PFSK-1 (cell line): ENCODE measurements around the gene MFAP3.

Experiments
- FOXP2 ChIP-seq: optimal IDR thresholded peaks from 2 replicates; pipeline ENCODE3; 2011; ENCODE audit warnings: borderline replicate concordance, control low read depth, inconsistent platforms; ENCODE audit not compliant: insufficient read depth; ENCODE audit errors: extremely low read length, extremely low read depth
- POLR2AphosphoS5 ChIP-seq: IDR thresholded peaks from 2 replicates; pipeline ENCODE4 v1.6.1; 2012; ENCODE audit warnings: low read depth, mild to moderate bottlenecking, control low read depth, low read length, moderate library complexity
- SIN3A ChIP-seq: IDR thresholded peaks from 2 replicates; pipeline ENCODE4 v1.6.1; 2012; ENCODE audit warnings: mild to moderate bottlenecking, low read length, moderate library complexity, borderline replicate concordance; ENCODE audit not compliant: insufficient read depth
- TAF1 ChIP-seq: IDR thresholded peaks from 2 replicates; pipeline ENCODE4 v1.6.1; 2012; ENCODE audit warnings: low read length, control low read depth, borderline replicate concordance; ENCODE audit not compliant: insufficient read depth
- TF ChIP-seq, protein P1 (sequence below), 2 experiments: IDR thresholded peaks; 2 replicates each; pipeline versions ENCODE4 v1.6.1 to v1.8.0; 2011 to 2012; ENCODE audit warnings: low read depth in 2 of 2, low read length in 2 of 2, control low read depth in 1 of 2, inconsistent platforms in 1 of 2, mild to moderate bottlenecking in 1 of 2, moderate library complexity in 1 of 2; ENCODE audit not compliant: insufficient read depth in 1 of 2

DNA sequence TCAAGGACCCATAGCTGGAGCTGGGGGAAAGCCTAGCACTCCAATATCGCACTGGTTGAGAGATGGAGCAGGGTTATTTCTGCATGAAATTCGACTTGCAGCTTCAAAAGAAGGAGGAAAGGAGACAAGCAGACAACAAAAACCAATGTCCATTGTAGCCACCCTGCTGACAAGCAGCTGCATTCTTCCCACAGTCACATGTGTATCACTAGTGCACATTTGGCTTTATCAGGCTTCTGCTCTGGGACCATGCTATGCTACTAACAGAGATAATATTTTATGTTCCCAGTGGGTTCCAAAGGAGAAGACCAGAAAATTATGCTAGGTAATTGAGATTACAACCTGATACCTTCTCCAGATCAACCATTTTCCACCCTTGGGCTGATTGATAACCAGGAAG lies 59.7 kb downstream of the MFAP3 start:
- TF ChIP-seq, protein P1, sequence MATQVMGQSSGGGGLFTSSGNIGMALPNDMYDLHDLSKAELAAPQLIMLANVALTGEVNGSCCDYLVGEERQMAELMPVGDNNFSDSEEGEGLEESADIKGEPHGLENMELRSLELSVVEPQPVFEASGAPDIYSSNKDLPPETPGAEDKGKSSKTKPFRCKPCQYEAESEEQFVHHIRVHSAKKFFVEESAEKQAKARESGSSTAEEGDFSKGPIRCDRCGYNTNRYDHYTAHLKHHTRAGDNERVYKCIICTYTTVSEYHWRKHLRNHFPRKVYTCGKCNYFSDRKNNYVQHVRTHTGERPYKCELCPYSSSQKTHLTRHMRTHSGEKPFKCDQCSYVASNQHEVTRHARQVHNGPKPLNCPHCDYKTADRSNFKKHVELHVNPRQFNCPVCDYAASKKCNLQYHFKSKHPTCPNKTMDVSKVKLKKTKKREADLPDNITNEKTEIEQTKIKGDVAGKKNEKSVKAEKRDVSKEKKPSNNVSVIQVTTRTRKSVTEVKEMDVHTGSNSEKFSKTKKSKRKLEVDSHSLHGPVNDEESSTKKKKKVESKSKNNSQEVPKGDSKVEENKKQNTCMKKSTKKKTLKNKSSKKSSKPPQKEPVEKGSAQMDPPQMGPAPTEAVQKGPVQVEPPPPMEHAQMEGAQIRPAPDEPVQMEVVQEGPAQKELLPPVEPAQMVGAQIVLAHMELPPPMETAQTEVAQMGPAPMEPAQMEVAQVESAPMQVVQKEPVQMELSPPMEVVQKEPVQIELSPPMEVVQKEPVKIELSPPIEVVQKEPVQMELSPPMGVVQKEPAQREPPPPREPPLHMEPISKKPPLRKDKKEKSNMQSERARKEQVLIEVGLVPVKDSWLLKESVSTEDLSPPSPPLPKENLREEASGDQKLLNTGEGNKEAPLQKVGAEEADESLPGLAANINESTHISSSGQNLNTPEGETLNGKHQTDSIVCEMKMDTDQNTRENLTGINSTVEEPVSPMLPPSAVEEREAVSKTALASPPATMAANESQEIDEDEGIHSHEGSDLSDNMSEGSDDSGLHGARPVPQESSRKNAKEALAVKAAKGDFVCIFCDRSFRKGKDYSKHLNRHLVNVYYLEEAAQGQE (IDR thresholded peaks at IDR 0.05; ENCODE audit: insufficient read depth in 1 of 2, low read depth in 2 of 2, low read length in 2 of 2) = no peak
- TF ChIP-seq POLR2AphosphoS5 = no peak
- TF ChIP-seq SIN3A = no peak
- TF ChIP-seq TAF1 = no peak
- no peak for TF ChIP-seq FOXP2
